T-helper 9 cell (primary cell): ENCODE data around the gene RABGAP1L.
"Not testable (repeated sequence)": the region's sequence is repeated elsewhere in the genome, so short reads cannot be mapped to it uniquely, and the experiment has no call there.

Experiments used
- DNase-seq: peaks from one replicate; pipeline ENCODE4 v3.0.0-alpha.2; 2020

RABGAP1L gene

GRCh38 chr1:174623324-174624035 is 464.2 kb downstream of the RABGAP1L start:
- no peak for DNase-seq

GRCh38 chr1:174626031-174627025 is 467.0 kb downstream of the RABGAP1L start:
- DNase-seq: no peak

DNA sequence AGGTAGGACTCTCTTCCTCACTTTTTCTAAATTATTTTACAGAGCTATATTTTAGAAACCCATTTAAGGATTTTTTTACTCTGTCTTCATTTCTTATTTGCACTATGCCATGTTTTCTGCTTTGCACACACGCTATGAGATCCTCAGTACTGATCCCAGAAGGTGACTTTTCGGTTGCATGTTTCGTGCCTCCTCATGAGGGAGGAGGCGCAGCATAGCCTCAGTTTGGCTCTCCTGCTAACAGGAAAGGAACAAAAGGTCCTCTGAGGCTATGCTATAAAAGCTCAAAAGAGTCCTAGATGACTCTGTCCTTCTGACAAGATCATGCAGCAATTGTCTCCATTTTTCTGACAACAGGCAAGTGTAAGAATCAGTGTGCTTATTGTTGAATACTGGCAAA is 478.2 kb downstream of the RABGAP1L start:
- no peak for DNase-seq

DNA sequence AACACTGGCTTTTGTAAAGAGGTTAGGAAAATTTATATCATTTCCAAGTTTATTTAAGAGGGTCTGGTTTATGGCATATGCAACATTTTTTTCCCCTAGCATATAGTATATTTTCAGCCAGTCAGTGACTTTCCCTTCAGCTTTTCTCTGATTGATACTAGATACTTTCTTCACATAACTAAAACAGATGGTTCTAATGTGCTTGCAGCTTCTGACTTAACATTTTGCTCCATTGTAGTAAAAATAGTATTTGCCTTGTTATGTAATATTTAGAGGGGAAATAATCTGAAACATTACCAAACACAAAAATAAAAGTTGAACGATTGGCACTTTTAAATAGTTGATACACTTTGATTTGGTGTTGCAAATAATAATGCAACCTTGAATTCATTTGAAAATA is 480.1 kb downstream of the RABGAP1L start:
- no peak for DNase-seq

GRCh38 chr1:174640783-174641182 is 481.5 kb downstream of the RABGAP1L start:
- no peak for DNase-seq

GRCh38 chr1:174642393-174642792 is 483.1 kb downstream of the RABGAP1L start:
- no peak for DNase-seq

DNA sequence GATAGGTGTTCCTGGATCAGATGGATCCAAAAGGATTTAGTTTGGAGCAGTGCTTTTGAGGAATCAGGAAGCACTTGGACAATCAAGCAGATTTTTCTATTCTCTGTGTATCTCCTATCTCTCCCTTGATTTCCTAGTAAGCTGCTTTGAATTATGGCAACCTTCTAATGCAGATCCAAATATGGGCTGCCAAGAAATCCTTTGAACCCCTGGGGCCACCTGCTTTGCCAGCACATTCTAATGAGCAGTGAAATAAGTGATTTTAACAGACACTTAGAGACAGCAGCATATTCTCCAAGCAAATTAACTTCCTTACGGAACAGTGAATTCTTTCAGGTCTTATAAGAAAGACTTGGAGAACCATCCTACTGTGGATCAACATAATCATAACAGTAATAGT is 483.9 kb downstream of the RABGAP1L start:
- DNase-seq: no peak

DNA sequence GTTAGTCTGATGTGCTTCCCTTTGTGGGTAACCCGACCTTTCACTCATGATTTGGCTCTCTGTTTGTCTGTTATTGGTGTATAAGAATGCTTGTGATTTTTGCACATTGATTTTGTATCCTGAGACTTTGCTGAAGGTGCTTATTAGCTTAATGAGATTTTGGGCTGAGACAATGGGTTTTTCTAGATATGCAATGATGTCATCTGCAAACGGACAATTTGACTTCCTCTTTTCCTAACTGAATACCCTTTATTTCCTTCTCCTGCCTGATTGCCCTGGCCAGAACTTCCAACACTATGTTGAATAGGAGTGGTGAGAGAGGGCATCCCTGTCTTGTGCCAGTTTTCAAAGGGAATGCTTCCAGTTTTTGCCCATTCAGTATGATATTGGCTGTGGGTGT is 490.3 kb downstream of the RABGAP1L start:
- not testable (repeated sequence) for DNase-seq

GRCh38 chr1:174652569-174653280 is 493.4 kb downstream of the RABGAP1L start:
- DNase-seq: no peak

- DNase-seq: no peak
These were observed 495.2 kb downstream of the RABGAP1L start for GRCh38 chr1:174654560-174654959.

GRCh38 chr1:174656409-174657059 is 497.2 kb downstream of the RABGAP1L start:
- DNase-seq: no peak

DNA sequence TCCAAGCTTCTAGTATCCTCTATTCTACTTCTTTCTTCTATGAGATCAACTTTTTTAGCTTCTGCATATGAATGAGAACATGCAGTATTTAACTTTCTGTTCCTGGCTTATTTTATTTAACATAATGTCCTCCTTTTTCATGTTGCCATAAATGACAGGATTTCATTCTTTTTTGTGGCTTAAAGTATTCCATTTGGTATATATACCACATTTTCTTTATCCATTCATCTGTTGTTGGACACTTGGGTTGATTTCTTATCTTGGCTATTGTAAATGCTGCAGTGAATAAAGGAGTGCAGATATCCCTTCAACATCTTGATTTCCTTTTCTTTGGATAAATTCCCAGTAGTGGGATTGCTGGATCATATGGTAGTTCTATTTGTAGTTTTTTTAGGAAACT is 498.1 kb downstream of the RABGAP1L start:
- no peak for DNase-seq

- no peak for DNase-seq
These were observed 498.6 kb downstream of the RABGAP1L start for GRCh38 chr1:174657893-174658292.

DNA sequence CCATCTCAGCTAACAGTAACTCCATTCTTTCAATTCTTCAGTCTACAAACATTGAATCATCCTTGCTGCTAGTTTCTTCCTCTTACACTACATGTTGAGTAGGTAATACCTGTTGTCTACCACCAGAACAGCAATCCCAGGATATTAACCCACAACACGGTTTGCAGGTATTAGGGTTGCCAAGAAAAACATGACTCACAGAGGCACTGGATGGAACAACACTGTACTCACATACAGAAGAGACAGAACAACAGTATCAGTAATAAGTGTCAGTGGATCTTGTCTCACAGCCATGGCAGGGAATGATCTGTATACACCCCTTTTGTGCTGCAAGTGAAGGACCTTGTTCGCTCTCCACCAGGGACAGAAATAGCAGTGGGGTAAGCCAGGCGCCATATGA is 500.5 kb downstream of the RABGAP1L start:
- DNase-seq: no peak

GRCh38 chr1:174660476-174660875 is 501.2 kb downstream of the RABGAP1L start:
- no peak for DNase-seq

GRCh38 chr1:174663358-174663757 is 504.0 kb downstream of the RABGAP1L start:
- DNase-seq: no peak

- no peak for DNase-seq
These were observed 506.9 kb downstream of the RABGAP1L start for GRCh38 chr1:174666248-174666647.

DNA sequence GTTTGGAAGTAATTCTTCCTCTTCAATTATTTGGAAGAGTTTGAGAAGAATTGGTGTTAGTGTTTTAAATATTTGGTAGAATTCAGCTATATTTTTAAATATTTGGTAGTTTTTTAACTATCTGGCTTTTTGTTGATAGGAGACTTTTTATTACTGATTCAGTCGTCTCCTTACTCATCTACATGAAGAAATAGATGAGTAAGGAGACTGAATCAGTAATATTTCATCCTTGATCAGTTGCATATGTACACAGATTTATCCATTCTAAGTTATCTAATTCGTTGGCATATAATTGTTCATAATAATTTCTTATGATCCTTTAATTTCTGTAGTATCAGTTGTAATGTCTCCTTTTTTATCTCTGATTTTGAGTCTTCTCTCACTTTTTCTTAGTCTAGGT is 512.5 kb downstream of the RABGAP1L start:
- DNase-seq: no peak

- no peak for DNase-seq
These were observed 517.5 kb downstream of the RABGAP1L start for GRCh38 chr1:174676856-174677255.

GRCh38 chr1:174678657-174679056 is 519.3 kb downstream of the RABGAP1L start:
- DNase-seq: no peak

DNA sequence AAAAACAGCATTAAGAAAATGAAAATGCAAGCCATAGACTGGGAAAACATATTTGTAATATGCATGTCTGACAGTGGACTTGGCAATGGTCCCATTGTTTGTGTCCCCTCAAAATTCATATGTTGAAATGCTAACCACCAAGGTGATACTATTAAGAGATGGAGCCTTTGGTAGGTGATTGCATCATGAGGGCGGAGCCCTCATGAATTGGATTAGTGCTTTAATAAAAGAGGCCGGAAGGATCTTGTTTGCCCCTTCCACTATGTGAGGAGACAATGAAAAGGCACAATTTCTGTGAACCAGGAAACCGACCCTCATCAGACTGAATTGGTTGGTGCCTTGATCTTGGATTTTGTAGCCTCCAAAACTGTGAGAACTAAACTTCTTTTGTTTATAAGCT is 520.8 kb downstream of the RABGAP1L start:
- DNase-seq: no peak

- no peak for DNase-seq
These were observed 523.2 kb downstream of the RABGAP1L start for GRCh38 chr1:174682419-174683008.
